Pancreas (tissue), 10 donors: Measurements from ENCODE around the gene CLASP1. TPM values are rescaled to one million over a fixed set of nuclear protein-coding genes. Genes with fewer than 3 reads are reported as not detected.
"Not testable (repeated sequence)": the region's sequence is repeated elsewhere in the genome, so short reads cannot be mapped to it uniquely, and the experiment has no call there.

ENCODE experiments used
- ATAC-seq, 4 donors: fragments of 200-7000 bp; cut with Tn5 transposase; one replicate each; pipeline versions ENCODE4 v1.8.0 to v1.9.1; 2020; ENCODE audit warnings: mild to moderate bottlenecking in 4 of 4, moderate library complexity in 4 of 4
- DNase-seq, 6 donors: peaks; one replicate each; pipeline ENCODE4 v3.0.0-alpha.2; 2020
- FAIRE-seq: peaks from 2 replicates; lab custom pipeline; 2012; peaks lifted over from hg19 to GRCh38; lab: Jason Lieb, UNC
- H3K27ac ChIP-seq, 4 donors: fragments of 200-600 bp; sonication (generic); 1 replicate in 3 of 4; 2 replicates in 1 of 4; pipeline versions ENCODE4 v1.5.0 to v1.8.0; 2020
- H3K27me3 ChIP-seq, 4 donors: fragments of 200-600 bp; one replicate each; pipeline ENCODE4 v1.8.0; 2021
- H3K36me3 ChIP-seq, 3 donors: fragments of 200-600 bp; sonication (generic) in 1 of 3; one replicate each; pipeline versions ENCODE4 v1.5.0 to v1.8.0; 2020 to 2021
- H3K4me1 ChIP-seq, 3 donors: fragments of 200-600 bp; one replicate each; pipeline ENCODE4 v1.8.0; 2021
- H3K4me3 ChIP-seq, 4 donors: fragments of 200-600 bp; sonication (generic) in 2 of 4; one replicate each; pipeline versions ENCODE4 v1.5.0 to v1.8.0; 2020 to 2021
- H3K9me3 ChIP-seq, 4 donors: fragments of 200-600 bp; one replicate each; pipeline ENCODE4 v1.8.0; 2021
- WGBS, 2 donors: extraction: QIAGEN DNeasy Blood & Tissue Kit; methylation state at CpG; one replicate each; pipeline ENCODE4 v1.1.7; 2013; 5-methylcytosine and 5-hydroxymethylcytosine counted together
- intact Hi-C, 3 donors: fragments of 100-400 bp; cut with DNase I; formaldehyde crosslinking; loops; one replicate each; pipeline versions ENCODE4 v1.11.1 to v1.14.2; 2022
- polyA plus RNA-seq, 2 donors: library from polyadenylated mRNA; stranded (reverse); fragments of 200-250 nt; gene quantifications; one replicate each; pipeline ENCODE4 v1.2.3, GENCODE V29; 2013
- total RNA-seq, 6 donors: library from RNA; stranded (reverse); fragmentation: NEBNext Ultra II Directional in 4 of 6; extraction: Animal tissue kit (Norgen Biotek cat#: 25700) in 4 of 6; gene quantifications; one replicate each; pipeline versions ENCODE4 v1.2.1 to v1.2.4, GENCODE V29; 2021 to 2023
- TF ChIP-seq, protein P1 (sequence below), 4 donors: fragments of 200-600 bp; sonication (generic) in 3 of 4; IDR thresholded peaks; one replicate each; pipeline versions ENCODE4 v1.5.0 to v1.8.0; 2021; ENCODE audit warnings: antibody characterized with exemption in 4 of 4
- donor health status: healthy with polysubstance abuse.
- donor health status: DM: no; HTN: no; CAD: no; lungs with moderate emphysema.
- donor health status: DM: no; HTN: no; CAD: no.
- donor health status: control.
- donor health status: control.
- donor health status: Bipolar disorder and iron deficiency.
- donor health status: DM: yes; HTN: yes; CAD: no.
- donor health status: DM: no; HTN: no; CAD: no.
- donor health status: DM: no; HTN: no; CAD: no.
- donor health status: DM: yes; HTN: yes; CAD: no.

CLASP1 gene
- total and polyA plus RNA-seq, 8 donors: 8.9 to 34.5 (median 21.3) TPM

DNA sequence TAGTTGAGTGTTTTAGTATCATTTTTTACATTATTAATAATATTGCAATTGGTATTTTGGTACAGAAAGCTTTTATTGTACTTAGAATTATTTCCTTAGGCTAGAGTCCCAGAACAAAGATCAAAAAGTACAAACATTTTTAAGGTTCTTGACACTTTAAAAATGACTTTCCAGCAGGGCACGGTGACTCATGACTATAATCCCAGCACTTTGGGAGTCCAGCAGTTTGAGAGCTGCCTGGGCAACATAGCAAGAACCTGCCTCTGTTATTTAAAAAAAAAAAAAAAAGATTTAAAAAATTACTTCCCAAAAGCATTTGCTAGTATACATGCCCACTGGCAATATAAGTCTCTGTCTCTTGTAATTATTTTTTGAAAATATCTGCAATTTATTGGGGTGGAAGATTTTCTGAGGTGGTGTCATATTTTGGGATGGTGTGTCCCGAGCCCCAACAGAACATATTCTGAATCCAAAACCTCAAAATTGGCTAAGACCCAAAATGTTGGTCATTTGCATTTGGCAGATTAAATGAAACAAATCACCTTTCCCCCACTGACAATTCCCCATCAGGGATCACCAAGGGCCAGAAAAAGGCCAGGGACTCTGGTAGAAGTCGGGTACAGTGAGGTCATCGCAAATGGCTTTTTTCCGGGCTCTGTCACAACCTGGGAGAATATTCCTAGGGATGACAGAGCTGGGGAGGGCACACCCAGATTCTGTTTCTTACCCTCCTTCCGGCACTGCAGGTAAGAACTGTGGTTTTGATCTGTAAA lies 45.3 kb upstream of the CLASP1 start:
- no peak for FAIRE-seq
- 78 to 83% methylated on average over 6 of the region's 6 CpGs for WGBS, 2 donors
- intact Hi-C loops: no loop called here
- ATAC-seq: peak in 2 of 4 donors; percentile 25 to 44
- TF ChIP-seq, protein P1, sequence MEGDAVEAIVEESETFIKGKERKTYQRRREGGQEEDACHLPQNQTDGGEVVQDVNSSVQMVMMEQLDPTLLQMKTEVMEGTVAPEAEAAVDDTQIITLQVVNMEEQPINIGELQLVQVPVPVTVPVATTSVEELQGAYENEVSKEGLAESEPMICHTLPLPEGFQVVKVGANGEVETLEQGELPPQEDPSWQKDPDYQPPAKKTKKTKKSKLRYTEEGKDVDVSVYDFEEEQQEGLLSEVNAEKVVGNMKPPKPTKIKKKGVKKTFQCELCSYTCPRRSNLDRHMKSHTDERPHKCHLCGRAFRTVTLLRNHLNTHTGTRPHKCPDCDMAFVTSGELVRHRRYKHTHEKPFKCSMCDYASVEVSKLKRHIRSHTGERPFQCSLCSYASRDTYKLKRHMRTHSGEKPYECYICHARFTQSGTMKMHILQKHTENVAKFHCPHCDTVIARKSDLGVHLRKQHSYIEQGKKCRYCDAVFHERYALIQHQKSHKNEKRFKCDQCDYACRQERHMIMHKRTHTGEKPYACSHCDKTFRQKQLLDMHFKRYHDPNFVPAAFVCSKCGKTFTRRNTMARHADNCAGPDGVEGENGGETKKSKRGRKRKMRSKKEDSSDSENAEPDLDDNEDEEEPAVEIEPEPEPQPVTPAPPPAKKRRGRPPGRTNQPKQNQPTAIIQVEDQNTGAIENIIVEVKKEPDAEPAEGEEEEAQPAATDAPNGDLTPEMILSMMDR (IDR thresholded peaks at IDR 0.05): no peak
- H3K27me3 ChIP-seq: no peaks in the 10 kb centered on the region
- peaks cover 0 to under 1% (median 0%) of the 10 kb centered on the region in 3 donors for H3K4me1 ChIP-seq
- DNase-seq: no peak
- H3K9me3 ChIP-seq: no peaks in the 10 kb centered on the region
- H3K27ac ChIP-seq: peak overlapping the region in 1 of 4 donors; percentile 46
- no peaks in the 10 kb centered on the region for H3K36me3 ChIP-seq
- H3K4me3 ChIP-seq: no peak overlapping the region

DNA sequence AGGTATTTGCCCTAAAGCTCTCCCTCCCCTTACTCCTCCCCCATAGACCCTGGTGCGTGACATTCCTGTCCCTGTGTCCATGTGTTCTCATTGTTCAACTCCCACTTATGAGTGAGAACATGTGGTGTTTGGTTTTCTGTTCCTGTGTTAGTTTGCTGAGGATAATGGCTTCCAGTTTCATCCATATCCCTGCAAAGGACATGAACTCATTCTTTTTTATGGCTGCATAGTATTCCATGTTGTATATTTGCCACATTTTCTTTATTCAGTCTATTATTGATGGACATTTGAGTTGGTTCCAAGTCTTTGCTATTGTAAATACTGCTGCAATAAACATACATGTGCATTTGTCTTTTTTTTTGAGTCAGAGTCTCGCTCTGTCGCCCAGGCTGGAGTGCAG lies 41.3 kb upstream of the CLASP1 start:
- H3K27ac ChIP-seq, H3K9me3 ChIP-seq, H3K27me3 ChIP-seq, ATAC-seq, DNase-seq, H3K36me3 ChIP-seq, H3K4me1 ChIP-seq, intact Hi-C loops, FAIRE-seq, H3K4me3 ChIP-seq: not testable (repeated sequence)
- 94 to 98% methylated on average over 3 of the region's 3 CpGs for WGBS, 2 donors

DNA sequence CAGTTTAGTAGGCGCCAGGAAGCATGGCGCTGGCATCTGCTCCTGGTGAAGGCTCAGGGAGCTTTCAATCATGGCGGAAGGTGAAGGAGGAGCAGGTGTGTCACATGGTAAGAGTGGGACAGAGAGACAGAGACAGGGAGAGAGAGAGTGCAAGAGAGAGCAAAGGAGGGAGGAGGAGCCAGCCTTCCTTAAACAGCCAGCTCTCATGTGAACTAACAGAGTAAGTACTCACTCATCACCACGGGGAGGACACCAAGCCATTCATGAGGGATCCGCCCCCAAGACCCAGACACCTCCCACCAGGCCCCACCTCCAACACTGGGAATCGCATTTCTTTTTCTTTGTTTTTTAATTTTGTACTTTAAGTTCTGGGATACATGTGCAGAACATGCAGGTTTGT lies 40.8 kb upstream of the CLASP1 start:
- DNase-seq: no peak

DNA sequence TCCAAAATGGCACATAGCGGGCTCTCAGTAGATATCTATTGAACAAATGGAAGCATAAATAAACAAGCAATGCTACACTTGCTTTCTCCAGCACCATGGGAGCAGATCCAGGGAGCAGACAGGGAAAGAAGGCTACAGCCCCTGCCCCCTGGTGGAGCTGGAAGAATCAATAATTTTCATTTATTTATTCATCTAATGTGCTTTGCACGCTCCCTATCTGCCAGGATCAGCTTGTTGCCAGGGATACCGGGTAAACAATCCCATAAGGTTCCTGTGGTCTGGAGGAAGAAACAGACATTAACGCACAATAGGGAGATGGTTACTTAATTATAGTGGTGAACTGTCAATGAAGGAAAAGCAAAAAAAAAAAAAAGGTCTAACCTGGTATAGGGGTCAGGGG lies 40.1 kb upstream of the CLASP1 start:
- TF ChIP-seq, protein P1 (IDR thresholded peaks at IDR 0.05): peak in 2 of 4 donors; percentile 21 to 22
- Histone ChIP-seq H3K27me3 (no peaks in the 10 kb centered on the region), H3K4me1 (peaks cover 0 to 5% (median 0%) of the 10 kb centered on the region in 3 donors), H3K27ac (peak overlapping the region in 1 of 4 donors; percentile 42), H3K36me3 (no peaks in the 10 kb centered on the region), H3K9me3 (no peaks in the 10 kb centered on the region), H3K4me3 (no peak overlapping the region)
- DNase-seq (peak in 4 of 6 donors; percentile 38 to 49 (median 44)), FAIRE-seq (no peak), ATAC-seq (peak; percentile 91 to 96 (median 94))
- intact Hi-C loops: no loop called here
- 11% methylated on average over 4 of the region's 4 CpGs for WGBS, 2 donors

More for the DNA sequence above, 40.8 kb upstream of the CLASP1 start:
- H3K36me3 ChIP-seq: no peaks in the 10 kb centered on the region
- 90 to 92% methylated on average over 6 of the region's 6 CpGs for WGBS, 2 donors
- TF ChIP-seq, protein P1 (IDR thresholded peaks at IDR 0.05): no peak
- H3K27me3 ChIP-seq: no peaks in the 10 kb centered on the region
- peaks cover 0 to 5% (median 0%) of the 10 kb centered on the region in 3 donors for H3K4me1 ChIP-seq
- ATAC-seq: no peak
- H3K9me3 ChIP-seq: no peaks in the 10 kb centered on the region
- FAIRE-seq: no peak
- intact Hi-C loops: no loop called here
- H3K4me3 ChIP-seq: no peak overlapping the region
- no peak overlapping the region for H3K27ac ChIP-seq

DNA sequence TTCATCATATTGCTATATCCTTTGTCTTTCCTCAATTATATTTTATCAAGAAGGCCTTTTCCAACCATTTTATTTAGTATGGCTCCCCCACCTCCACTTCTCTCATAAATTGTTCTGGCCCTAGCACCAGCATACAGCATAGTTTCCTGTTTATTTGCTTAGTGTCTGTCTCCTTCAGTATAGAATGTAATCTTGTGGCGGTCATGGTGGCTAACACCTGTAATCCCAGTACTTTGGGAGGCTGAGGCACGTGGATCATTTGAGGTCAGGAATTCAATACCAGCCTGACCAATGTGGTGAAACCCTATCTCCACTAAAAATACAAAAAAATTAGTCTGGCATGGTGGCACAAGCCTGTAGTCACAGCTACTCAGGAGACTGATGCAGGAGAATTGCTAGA lies 39.6 kb upstream of the CLASP1 start:
- Histone ChIP-seq H3K4me1 (peaks cover 0 to 5% (median 0%) of the 10 kb centered on the region in 3 donors), H3K4me3 (no peak overlapping the region), H3K27ac (peak overlapping the region in 1 of 4 donors; percentile 42), H3K27me3 (no peaks in the 10 kb centered on the region), H3K36me3 (no peaks in the 10 kb centered on the region), H3K9me3 (no peaks in the 10 kb centered on the region)
- intact Hi-C loops: no loop called here
- no peak for DNase-seq
- TF ChIP-seq, protein P1 (IDR thresholded peaks at IDR 0.05): no peak
- no peak for ATAC-seq
- no peak for FAIRE-seq
- 92 to 94% methylated on average over 2 of the region's 2 CpGs for WGBS, 2 donors
